CD4-positive, alpha-beta T cell treated with Interleukin-4 for 4 hours (primary cell): ENCODE measurements around the gene PRPH.
"Not testable (repeated sequence)": the region's sequence is repeated elsewhere in the genome, so short reads cannot be mapped to it uniquely, and the experiment has no call there.

Experiments
- DNase-seq: peaks from one replicate; pipeline ENCODE4 v3.0.0-alpha.2; 2020

PRPH gene

DNA sequence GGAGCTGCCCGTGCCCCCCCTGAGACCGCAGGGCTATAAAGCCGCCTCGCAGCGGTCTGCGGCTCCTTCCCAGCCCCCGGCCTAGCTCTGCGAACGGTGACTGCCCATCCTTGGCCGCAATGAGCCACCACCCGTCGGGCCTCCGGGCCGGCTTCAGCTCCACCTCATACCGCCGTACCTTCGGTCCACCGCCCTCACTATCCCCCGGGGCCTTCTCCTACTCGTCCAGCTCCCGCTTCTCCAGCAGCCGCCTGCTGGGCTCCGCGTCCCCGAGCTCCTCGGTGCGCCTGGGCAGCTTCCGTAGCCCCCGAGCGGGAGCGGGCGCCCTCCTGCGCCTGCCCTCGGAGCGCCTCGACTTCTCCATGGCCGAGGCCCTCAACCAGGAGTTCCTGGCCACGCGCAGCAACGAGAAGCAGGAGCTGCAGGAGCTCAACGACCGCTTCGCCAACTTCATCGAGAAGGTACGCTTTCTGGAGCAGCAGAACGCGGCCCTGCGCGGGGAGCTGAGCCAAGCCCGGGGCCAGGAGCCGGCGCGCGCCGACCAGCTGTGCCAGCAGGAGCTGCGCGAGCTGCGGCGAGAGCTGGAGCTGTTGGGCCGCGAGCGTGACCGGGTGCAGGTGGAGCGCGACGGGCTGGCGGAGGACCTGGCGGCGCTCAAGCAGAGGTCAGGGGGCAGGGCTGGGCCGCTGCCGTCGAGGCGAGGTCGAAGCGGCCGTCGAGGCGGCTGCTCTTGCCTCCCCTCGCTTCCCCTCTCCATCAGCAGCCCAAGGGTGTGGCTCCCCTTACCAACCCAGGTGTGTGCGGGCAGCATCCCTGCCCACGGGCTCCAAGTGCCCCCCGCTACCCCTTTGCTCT lies at the start of gene PRPH:
Gene PRPH, plus strand, starts transcription at position 66 of the 855 bp plus-strand sequence. Its CDS starts 54 bp downstream, at position 120.
- no peak for DNase-seq

DNA sequence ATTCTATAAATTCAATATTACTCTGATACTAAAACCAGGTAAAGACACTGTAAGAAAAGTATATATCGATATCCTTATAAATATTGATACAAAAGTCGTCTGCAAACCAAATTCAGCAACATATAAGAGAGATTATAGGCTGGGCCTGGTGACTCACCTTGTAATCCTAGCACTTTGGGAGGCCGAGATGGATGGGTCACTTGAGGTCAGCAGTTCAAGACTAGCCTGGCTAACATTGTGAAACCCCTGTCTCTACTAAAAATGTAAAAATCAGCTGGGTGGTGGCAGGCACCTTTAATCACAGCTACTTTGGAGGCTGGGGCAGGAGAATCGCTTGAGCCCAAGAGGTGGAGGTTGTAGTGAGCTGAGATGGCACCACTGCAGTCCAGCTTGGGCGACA lies 43.6 kb upstream of the PRPH start:
- no peak for DNase-seq

DNA sequence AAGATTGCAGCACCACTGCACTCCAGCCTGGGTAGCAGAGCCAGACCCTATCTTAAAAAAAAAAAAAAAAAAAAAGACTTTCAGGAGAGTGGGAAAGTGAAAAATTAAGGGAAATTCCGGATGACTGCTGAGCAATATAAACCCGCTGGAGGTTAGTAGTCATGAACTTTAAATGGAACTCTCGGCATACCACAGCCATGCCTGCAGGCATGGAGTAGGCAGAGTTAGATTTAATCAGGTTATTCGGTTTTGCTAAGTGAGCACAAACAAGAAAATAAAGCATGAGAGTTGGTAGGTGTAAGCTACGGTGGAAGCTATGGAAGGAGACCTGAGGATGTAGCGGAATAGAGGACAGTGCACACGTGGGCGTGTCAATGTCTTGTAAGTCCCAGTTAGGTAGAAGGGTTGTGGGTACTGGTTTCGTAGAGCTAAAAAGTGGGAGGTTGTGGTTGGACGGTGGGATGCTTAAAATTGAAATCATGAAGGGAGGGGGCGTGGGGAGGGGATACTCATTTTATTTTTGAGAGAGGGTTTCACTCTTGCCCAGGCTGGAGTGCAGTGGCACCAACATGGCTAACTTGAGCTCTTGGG lies 41.8 kb upstream of the PRPH start:
- no peak for DNase-seq

DNA sequence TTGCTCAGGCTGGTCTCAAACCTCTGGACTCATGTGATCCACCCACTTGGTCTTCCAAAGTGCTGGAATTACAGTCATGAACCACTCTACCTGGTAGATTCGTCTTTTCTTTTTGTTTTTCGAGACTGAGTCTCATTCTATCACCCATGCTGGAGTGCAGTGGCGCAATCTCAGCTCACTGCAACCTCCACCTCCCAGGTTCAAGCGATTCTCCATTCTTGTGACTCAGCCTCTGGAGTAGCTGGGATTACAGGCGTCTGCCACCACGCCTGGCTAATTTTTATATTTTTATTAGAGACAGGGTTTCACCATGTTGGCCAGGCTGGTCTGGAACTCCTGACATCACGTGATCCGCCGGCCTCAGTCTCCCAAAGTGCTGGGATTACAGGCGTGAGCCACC lies 39.5 kb upstream of the PRPH start:
- DNase-seq, result not testable (repeated sequence)

DNA sequence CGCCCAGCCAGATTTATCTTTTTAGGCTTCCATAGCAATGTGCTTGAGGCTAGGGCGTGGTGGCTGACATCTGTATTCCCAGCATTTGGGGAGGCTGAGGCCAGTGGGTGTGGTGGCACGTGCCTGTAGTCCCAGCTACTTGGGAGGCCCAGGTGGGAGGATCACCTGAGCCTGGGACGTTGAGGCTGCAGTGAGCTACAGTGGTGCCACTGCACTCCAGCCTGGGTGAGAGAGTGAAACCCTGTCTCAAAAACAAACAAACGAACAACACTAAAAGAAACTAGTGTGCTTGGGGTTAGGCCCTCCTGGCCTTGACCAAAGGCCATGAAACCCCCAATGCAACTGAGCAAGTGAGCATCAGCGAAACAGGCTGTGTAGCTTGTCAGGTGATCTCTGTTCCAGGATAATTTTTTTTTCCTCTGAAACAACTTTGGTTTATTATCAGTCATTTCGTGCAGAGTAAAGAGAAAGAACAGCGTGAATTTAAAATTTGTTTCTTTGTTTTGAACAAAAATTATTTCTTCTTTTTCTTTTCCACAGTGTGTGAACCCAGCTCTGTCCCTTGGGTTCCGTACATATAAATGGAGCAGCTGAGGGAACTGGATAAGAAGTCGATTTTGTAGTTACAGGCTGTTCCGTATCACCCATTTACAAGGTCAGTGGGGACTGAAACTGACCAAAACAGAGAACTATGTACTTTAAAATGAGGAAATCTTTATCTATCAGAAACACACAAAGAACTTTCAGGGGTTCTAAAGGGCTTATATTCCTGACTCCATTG lies 38.9 kb upstream of the PRPH start:
- DNase-seq, result no peak

DNA sequence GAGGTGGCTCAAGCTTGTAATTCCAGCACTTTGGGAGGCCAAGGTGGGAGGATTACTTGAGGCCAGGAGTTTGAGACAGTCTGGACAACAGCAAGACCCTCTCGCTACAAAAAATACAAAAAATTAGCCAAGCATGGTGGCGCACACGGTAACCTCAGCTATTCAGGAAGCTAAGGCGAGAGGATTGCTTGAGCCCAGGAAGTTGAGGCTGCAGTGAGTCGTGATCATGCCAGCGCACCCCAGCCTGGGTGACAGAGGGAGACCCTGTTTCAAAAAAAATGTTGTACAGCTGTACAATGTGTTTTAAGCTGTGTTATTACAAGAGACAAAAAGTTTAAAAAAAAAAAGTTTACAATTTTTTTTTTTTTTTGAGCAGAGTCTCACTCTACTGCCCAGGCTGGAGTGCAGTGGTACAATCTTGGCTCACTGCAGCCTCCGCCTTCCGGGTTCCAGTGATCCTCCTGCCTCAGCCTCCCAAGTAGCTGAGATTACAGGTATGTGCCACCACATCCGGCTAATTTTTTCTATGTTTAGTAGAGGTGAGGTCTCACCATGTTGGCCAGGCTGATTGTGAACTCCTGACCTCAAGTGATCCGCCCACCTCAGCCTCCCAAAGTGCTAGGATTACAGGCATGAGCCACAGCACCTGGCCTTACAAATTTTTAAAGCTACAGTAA lies 37.3 kb upstream of the PRPH start:
- not testable (repeated sequence) for DNase-seq

DNA sequence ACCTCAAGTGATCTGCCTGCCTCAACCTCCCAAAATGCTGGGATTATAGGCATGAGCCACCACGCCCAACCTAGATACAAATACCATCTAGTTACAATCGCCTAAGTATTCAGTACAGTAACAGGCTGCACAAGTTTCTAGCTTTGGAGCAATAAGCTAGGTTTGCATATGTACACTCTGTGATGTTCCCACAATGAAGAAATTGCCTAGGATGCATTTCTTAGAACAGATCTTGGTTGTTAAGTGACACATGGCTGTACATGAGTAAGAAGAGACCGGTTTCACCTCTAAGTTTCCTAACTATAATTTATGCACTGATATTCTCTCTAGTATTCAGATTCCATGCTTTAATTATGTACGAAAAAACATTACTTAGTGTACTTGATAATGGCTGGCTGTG lies 35.5 kb upstream of the PRPH start:
- no peak for DNase-seq

DNA sequence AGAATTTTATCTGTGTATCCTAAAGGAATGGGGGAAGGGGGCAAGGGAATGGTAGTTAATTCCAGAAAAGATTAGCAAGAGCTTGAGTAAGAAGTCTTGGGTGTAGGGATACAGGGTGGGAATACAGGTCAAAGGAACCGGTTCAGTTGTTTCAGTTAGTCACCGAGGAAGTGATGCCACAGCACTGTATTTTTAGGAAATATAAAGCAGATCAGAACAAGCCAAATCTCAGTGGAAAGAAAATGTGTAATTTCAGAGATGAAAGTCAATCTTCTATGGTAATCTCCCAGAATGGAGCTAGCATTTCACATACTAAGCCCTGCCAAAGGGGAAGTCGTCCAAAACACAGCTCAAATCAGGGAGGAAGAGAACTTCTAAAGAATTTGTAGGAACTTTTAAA lies 34.8 kb upstream of the PRPH start:
- no peak for DNase-seq

DNA sequence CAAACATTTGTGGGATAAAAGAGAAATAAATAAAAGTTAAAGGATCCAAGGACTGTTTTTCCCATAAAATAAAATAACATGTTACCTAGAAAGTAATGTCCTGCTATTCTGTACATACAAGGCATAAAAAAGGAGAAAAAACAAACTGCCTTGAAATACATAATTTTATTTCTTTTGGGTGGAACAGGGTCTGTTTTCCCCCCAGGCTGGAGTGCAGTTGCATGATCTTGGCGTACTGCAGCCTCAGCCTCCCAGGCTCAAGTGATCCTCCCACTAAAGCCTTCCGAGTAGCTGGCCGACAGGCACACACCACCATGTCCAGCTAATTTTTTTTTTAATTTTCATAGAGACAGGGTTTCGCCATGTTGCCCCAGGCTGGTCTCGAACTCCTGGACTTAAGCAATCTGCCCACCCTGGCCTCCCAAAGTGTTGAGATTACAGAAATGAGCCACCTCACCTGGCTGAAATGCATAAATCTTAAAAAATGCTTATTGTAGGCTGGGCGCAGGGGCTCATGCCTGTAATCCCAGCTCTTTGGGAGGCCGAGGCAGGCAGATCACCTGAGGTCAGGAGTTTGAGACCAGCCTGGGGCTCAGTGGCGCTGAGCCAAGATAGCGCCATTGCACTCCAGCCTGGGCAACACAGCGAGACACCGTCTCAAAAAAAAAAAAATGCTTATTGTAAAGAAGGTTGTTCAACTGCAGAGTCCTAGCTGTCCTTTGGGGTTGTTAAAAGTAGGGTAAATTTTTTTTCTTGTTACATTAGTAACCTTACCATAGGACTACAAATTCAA lies 34.2 kb upstream of the PRPH start:
- no peak for DNase-seq

DNA sequence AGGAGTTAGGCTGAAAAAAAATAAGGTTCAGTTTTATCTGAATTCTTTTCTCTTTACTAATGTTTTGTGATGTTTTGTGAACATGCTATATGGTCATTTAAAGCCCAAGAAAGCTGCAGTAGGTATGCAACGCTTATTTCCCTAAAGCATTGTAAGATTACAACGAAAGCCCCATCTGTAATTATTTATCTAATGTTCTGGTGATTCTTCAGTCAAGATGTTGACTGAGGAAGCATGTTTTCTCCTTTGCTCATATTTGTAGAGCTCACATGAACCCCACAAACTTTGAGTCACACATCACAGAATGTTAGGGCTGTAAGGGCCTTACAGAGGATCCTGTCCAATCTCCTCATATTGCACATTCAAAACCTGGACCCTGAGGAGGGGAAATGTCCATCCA lies 33.2 kb upstream of the PRPH start:
- DNase-seq, result no peak

DNA sequence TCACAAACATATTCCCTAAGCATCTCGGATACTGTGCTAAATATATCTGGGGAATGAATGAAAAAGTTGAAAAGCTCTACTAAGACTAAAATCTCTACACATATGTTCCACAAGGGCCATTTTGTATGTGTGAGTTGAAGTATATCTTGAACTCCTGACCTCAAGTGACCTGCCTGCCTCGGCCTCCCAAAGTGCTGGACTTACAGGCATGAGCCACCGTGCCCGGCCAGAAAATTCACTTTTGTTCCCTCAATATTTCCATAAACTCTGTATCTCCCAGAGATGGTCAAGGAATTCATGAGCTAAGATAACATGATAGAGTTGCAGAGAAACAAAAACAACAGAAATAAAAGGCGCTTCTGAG lies 31.6 kb upstream of the PRPH start:
- DNase-seq, result no peak

DNA sequence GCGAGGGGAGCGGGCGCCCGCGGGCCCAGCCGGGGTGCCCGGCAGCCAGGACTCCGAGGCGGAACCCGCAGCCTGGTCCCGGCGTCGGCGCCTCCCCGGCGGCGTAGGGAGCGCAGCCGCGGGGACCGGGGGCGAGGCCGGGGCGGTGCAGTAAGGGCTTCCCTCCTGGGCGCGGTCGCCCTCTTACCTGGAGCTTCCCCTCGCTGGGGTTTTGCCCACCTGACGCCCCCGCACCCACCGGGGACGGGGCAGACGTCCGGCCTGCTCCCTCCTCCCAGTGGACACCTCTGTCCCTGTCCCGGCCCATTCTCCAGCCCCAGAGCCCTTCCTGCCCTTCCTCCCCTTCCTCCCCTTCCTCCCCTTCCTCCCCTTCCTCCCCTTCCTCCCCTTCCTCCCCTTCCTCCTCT lies 30.5 kb upstream of the PRPH start:
- no peak for DNase-seq

DNA sequence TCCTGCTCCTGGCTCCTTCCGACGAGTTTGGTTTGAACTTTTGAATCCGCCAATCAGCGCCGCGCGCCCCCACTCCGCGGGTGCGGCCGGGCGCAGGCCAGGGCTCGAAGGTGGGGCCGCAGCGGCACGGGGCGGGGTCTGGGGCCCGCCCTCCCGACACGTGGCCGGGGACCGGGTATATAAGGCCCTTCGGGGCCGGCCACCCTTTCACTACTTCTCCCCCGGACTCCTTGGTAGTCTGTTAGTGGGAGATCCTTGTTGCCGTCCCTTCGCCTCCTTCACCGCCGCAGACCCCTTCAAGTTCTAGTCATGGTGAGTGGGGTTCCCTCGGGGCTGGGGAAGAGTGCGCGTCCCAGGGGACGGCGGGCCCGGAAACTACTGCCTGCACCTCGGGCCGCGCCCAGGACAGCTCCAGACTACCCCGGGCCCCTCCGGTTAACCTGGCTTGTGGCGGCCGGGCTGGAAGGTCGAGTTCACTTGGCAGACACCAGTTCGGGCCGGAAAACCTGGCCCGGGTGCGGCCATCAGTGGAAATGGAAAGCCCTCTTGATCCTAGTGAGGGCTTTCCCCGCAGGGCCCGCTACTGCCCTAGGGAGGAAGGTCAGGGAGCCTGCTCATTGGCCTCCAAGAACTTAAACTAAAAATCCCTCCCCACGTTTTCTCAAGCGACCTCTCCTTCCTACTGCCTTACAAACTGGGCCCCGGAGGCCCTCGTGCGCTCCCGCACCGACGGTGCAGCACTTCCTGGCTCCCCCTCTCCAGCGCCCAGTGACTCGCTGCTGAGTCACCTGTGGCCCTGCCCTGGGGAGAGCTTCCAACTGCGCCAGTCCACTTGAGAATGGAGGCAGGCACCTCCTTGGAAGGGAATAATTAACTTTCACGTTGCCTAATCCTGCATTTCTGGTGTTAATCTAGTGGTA lies 29.8 kb upstream of the PRPH start, which contains the start of gene TUBA1C:
Gene TUBA1C, plus strand, starts transcription at position 210 of the 920 bp plus-strand sequence. Its CDS starts 100 bp downstream, at position 310.
- peak; percentile 90 for DNase-seq

DNA sequence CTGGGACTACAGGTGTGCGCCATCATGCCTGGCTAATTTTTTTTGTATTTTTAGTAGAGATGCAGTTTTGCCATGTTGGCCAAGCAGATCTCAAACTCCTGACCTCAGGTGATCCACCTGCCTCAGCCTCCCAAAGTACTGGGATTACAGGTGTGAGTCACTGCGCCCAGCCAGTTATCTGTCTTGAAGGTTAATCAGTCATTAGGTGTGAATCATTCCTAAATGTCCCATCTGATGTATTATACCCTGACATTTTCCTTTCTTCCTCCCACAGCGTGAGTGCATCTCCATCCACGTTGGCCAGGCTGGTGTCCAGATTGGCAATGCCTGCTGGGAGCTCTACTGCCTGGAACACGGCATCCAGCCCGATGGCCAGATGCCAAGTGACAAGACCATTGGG lies 25.8 kb upstream of the PRPH start:
- DNase-seq, result not testable (repeated sequence)

DNA sequence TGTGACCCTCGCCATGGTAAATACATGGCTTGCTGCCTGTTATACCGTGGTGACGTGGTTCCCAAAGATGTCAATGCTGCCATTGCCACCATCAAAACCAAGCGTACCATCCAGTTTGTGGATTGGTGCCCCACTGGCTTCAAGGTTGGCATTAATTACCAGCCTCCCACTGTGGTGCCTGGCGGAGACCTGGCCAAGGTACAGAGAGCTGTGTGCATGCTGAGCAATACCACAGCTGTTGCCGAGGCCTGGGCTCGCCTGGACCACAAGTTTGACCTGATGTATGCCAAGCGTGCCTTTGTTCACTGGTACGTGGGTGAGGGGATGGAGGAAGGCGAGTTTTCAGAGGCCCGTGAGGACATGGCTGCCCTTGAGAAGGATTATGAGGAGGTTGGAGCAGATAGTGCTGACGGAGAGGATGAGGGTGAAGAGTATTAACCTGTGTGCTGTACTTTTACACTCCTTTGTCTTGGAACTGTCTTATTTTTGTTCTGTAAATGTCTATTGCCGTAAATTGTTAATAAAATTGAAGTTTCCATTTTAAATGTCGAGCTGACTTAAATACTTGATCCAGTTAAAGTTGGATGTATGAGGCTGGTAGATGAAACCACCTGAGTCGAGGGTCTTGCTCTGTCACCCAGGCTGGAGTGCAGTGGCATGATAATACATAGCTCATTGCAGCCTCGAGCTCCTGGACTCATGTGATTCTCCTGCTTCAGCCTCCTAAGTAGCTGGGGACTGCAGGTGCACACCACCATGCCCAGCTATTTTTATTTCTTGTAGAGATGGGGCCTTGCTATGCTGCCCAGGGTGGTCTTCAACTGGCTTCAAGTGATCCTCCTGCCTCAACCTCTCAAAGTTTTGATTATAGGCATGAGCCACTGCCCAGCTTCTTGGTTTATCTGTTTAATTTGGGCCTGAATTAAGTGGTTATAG lies 21.9 kb upstream of the PRPH start:
- no peak for DNase-seq

DNA sequence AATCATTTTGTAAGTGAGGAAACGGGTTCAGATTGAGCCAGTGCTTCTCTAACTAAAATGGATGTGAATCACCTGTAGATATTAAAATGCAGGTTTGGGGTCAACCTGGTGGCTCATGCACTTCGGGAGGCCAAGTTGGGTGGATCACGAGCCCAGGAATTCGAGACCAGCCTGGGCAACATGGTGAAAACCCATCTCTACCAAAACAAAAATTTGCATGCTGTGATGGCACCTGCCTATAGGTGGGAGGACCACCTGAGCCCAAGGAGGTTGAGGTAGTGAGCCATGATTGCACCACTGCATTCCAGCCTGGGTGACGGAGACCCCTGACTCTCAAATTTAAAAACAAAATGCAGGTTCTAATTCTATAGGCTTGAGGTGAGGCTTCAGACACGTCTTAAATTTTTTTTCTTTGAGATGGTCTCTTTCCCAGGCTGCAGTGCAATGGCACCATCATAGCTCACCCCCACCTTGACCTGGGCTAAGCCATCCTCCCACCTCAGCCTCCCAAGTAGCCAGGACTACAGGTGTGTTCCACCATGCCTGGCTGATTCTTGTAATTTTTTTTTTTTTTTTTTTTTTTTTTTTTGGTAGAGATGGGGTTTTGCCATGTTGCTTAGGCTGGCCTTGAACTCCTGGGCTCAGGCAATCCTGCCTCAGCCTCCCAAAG lies 21.1 kb upstream of the PRPH start:
- no peak for DNase-seq

DNA sequence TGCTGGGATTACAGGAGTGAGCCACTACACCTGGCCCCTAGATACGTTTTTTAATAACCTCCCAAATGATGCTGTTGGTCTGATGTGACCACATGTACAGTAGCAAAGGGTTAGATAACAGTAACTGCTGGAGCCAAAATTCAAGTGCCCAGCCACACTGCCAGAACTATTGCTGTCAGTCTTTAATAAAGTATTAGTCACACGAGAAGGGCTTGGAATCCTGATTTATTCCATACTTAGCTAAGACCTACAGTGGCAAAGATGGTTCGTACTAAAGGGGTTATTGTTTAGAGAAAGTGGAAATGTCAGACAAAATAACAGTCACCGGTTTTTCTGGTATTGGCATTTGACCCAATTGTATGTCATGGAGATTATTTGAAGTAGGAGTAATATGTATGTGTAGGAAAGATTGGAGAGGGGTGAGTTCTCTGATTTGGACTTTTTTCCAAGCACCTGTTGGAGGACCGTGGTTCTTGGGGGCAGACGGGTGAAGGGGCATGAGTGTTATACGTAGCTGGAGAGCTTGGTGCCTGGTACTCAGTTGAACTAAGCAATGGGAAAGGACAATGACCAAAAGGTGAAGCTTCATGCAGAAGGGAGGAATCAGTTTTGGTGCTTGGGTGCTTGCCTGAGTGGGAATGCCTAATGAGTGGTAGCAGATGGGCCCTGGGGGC lies 20.4 kb upstream of the PRPH start:
- no peak for DNase-seq
